GM21360 (cell line): ENCODE measurements around the gene MLLT1.

Source experiments
- ATAC-seq: cut with Tn5 transposase; IDR thresholded peaks from one replicate; pipeline ENCODE4 v1.9.1; 2021; ENCODE audit warnings: mild to moderate bottlenecking, moderate library complexity; ENCODE audit not compliant: unreplicated experiment

MLLT1 gene

GRCh38 chr19:6236310-6237291 is 43.2 kb downstream of the MLLT1 start:
- no peak for ATAC-seq

DNA sequence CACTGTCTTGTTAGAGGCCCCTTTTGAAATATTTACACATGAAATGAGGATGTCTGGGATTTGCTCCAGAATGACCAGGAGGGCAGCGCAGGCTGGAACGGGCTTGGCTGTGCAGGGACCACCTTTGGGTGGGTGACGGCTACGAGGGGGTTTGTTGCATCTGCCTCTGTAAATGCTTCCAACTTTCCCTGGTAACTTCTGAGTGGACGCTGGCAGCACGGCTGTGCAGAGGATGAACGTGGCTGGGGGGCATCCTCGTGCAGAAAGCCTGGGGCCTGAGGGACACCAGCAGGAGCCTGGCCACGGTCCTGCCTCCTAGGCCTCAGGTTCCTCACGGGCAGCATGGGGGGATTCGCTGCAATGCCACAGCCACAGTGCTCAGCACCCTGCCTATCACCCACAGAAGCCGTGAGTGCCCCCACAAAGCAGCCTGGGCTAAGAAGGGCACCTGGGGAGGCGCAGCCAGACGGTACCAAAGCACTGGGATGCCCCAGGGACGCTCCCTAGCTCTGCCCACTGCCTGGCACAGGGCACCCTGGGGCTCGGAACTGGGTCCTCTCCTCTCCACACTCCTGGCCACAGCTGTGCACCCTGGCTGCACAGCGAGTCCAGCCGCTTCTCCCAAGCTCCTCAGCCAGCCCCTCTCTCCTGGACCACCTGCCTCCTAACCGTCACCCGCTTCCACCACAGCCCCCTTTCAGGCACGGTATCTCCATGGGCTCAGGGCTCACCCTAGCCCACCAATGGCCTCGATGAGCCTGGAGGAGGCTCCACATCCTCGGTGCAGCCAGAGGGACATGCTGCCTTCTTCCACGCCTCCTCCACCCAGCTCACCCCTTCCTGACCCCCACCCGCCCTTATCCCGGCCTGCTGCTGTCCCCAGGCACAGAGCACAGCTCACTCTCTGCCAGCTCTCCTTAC is 44.5 kb downstream of the MLLT1 start:
- no peak for ATAC-seq

GRCh38 chr19:6234527-6234926 is 45.2 kb downstream of the MLLT1 start:
- no peak for ATAC-seq

DNA sequence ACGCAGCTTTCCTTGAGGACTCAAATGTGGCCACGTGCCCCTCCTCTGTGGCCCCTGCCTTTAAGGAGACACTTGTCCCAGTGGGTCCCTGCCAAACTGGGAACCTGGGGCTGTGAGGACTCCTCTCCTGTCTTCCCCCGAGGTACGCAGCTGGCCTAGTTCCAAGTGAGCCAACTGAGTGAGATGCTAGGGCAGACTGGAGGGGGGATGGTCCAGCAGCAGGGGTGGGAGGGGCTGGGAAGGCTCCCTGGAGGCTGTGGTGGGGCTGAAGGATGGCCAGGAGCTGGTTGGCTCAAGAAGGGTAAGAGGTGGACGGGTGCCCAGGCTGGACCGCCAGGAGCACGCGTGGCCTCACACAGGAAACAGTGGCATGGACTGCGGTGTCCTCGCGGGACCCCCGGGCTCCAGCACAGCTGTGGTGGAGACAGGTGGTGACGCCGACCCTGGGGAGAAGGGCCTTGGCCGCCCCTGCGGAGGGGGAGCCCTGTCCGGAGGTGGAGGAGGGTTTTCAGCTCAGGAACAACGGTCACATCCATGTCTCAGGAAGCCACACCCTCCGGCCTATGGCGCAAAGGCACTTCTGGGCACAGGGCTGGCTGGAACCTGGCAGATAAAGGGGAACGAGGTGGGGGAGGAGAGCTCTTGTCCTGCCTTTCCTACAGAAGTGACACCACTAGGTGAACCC is 45.8 kb downstream of the MLLT1 start:
- no peak for ATAC-seq

- ATAC-seq, result no peak
Observed at GRCh38 chr19:6233056-6233826, 46.5 kb downstream of the MLLT1 start.

DNA sequence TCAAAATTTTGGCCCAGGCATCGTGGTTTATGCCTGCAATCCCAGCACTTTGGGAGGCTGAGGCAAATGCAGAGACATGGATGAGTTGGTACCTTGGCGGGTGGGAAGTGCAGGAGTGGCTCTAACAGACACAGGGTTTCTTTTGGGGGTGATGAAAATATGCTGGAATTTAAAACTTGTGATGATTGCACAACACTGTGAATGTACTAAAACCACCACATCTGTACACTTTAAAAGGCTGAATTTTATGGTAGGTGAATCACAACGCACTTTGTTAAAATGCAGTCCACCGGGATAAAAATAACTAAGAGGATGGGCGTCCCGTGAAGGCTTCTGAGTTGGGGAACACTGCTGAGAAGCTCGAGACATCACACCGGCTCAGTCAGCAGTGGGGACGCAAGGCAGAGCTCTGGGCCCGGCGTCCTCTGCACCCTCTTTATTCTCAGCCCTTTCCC is 47.1 kb downstream of the MLLT1 start:
- ATAC-seq, result no peak

DNA sequence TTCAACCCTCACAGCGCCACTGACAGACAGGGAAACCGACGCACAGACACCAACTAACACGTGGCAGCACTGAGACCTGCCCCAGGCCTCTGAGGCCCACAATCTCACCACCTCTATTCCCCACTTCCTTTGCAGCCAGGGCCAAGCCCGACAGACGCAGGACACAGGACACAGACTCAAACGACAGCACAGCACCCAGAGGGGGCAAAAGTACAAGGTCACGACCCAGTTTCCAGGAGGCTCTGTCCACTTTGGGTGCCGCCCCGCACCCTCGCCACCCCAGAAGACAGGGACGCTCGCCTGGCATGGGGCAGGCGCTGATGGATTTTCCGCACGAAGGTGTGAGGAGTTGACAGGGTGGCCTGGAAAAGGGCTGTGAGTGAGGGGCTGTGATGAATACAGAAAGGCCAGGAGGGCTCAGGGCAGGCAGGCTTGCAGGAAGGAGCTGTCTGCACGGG is 48.8 kb downstream of the MLLT1 start:
- ATAC-seq, result no peak

DNA sequence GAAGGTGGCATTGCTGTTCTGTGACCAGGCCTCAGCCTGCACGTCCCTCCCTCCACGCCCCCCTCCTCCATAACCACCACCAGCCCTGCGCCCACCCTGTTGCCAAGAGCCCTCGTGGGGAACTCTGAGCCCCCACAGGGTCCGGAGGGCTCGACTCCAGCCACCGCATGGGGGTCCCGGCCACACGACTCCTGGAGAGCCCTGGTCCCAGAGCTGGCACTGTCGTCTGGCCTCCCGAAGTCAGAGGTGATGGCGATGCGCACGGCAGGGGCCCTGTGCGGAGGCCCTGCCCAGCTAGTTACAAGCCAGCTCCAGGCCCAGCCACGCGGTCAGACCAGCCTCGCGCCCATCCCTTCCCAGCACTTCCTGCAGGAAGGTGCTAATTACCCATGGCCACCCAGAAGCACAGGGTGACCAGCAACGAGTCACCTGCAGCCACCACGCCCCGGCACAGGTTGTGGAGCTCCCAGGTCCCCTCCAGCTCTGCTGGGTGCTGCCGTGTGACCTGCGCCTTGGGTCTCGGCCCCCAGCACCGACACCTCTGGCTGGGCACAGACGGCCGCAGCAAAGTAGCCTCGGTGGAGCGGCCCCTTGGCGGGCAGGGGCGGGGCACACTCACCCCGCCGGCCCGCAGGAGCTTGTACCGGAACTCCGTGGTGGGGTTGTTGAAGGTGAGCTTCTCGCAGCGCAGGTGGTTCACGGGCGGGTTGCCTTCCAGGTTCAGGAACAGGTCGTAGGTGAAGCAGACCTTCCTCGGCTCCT is 49.6 kb downstream of the MLLT1 start:
- no peak for ATAC-seq

GRCh38 chr19:6229216-6229913 is 50.4 kb downstream of the MLLT1 start:
- no peak for ATAC-seq

- ATAC-seq, result no peak
Observed at GRCh38 chr19:6228551-6229215, 51.1 kb downstream of the MLLT1 start.

DNA sequence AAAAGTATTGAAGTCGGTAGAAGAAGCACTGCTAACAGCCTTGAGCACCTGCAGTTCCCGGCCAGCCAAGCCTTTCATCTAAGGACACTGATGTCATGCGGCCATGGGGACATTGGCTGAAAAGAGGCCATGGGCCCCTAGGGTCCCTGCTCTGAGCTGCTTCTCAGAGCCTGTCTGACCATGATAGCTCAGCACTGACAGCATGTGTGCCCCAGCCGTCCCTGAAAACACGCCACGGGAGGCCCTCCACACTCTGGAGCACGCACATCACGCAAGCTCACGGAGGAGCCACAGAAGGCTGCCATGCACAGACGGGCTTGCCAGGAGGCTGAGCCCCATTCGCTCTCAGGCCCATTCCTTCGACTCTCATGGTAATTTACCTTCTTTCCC is 51.8 kb downstream of the MLLT1 start:
- no peak for ATAC-seq

DNA sequence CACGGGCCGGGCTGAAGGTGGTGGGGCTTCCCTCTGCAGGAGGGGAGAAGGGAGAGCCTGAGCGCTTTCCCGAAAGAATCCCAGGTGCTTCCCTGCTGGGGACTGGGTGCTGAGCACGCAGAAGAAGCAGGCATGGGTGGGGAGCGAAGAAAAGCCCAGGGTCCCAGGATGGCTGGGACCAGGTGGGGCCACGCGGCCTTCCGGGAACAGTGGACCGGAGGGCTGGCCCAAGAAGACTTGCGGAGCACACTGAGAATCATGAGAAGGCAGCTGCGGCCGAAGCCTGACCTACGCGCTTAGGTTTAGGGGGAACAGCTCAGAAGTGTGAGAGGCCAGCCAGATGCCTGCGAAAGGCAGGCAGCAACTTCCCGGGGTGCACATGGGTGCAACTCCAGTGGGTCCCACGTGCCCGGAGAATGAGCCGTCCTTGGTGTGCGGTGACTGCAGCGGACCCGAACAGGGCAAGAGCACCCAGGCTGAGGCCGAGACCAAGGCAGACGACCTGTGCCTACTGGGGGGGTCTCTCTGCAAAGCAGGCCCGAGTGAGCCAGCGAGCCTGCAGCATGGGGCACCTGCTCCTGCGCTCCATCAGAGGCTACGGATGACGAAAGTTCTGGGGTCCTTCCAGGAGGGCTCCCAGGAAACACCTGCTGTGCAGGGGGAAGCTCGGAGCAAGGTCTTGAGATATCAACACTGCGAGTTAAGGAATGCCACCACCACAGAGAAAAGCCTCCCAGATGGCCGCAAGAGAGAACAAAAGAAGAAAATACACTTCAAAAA is 52.4 kb downstream of the MLLT1 start:
- no peak for ATAC-seq

GRCh38 chr19:6226444-6227155 is 53.2 kb downstream of the MLLT1 start:
- ATAC-seq, result no peak

DNA sequence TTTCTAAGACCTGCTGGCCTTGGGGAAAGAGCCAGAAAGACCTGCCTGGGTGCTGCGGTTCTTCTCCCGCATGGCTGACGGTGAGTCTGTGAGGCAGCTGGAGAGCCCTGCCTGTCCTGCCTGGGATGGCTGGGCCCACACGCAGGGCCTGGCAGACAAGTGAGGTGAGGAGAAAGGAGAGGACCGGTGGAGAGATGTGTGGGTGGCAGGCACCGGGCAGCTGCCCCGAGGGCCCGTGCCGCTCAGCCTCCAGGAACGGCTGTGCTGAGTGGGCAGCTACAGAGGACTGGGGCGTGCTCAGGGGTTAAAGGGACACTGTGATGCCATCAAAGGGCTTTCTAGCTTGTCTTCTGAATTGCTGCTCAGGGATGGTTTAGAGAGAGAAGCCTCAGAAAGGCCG is 53.8 kb downstream of the MLLT1 start:
- no peak for ATAC-seq

DNA sequence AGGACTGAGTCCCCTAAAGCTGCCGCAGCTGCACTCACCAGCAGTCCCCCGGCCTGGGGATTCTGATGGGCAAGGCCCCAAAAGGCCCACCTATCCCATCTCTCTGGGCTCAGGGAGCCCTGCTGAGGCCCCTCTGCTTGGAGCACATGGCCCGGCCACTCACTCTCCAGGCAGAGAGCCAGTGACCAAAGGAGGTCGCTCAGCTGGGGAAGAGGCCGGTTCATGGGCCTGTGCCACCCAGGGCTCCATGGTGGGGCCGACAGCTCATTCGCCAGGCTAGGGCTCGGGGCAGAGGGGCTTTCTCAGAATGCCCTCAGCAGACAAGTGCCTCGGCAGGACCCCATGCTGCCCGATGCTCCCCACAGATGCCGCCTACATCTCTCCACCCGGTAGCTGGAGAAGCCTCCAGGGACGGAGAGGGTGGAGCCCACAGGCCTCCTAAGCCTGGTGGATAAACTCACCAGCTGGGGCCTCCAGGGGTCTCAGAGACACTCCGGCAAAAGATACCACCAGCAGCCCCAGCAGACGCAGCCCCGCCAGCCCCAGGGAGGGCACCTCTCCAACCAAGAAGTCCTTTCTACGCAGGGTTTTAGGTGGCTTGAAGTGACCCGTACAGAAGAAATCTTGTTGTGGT is 54.4 kb downstream of the MLLT1 start:
- no peak for ATAC-seq

- no peak for ATAC-seq
Observed at GRCh38 chr19:6224308-6224675, 55.5 kb downstream of the MLLT1 start.
